ENCODE measurements around the gene KLHL26.

The KLHL26 gene

DNA sequence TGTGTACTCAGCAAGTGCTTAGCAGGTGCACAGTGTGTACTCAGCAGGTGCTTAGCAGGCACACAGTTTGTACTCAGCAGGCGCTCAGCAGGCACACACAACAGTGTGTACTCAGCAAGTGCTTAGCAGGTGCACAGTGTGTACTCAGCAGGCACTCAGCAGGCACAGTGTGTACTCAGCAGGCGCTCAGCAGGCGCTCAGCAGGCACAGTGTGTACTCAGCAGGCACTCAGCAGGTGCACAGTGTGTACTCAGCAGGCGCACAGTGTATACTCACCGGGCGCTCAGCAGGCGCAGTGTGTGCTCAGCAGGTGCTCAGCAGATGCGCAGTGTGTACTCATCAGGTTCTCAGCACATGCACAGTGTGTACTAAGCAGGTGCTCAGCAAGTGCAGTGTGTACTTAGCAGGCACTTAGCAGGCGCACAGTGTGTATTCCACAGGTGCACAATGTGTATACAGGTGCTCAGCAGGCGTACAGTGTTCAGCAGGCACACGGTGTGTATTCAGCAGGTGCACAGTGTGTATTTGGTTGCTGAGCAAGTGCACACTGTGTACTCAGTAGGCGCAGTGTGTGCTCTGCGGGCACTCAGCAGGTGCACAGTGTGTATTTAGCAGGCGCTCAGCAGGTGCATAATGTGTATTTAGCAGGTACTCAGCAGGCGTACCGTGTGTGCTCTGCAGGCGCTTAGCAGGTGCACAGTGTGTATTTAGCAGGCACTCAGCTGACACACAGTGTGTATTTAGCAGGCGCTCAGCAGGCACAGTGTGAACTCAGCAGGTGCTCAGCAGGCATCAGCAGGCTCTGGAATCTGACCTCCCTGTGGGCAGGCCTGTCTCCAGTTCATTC, 61.7 kb downstream of the KLHL26 start (continued):
- TF ChIP-seq ZNF341 (tag by site-specific recombination; IDR thresholded peaks at IDR 0.05; ENCODE audit: low read depth) = no peak
- no peak for TF ChIP-seq ZNF112 (tag by site-specific recombination; IDR thresholded peaks at IDR 0.05)
- no peak for TF ChIP-seq ZNF19 (tag by site-specific recombination; IDR thresholded peaks at IDR 0.05; ENCODE audit: low read depth)
- TF ChIP-seq GLI4 (tag by site-specific recombination; IDR thresholded peaks at IDR 0.05) = no peak
- TF ChIP-seq ZNF658 (tag by site-specific recombination; IDR thresholded peaks at IDR 0.05) = no peak
- no peak for TF ChIP-seq ZNF350 (tag by site-specific recombination; IDR thresholded peaks at IDR 0.05)
- no peak for TF ChIP-seq ZNF529 (tag by site-specific recombination; IDR thresholded peaks at IDR 0.05; ENCODE audit: insufficient replicate concordance)
- TF ChIP-seq ZNF223 (tag by site-specific recombination; IDR thresholded peaks at IDR 0.05) = no peak
- TF ChIP-seq YY1 (tag by site-specific recombination; IDR thresholded peaks at IDR 0.05) = no peak
- TF ChIP-seq TRIM28 (IDR thresholded peaks at IDR 0.05; ENCODE audit: borderline replicate concordance, low read length) = peak; percentile 75; the same call in 1 of the 2 replicates
- TF ChIP-seq GLIS1 (tag by site-specific recombination; IDR thresholded peaks at IDR 0.05) = peak; percentile 65
- TF ChIP-seq SCRT2 (tag by site-specific recombination; IDR thresholded peaks at IDR 0.05) = peak; percentile 82
- no peak for TF ChIP-seq ZNF121 (tag by site-specific recombination; IDR thresholded peaks at IDR 0.05)
- no peak for TF ChIP-seq ZNF114 (tag by site-specific recombination; IDR thresholded peaks at IDR 0.05)
- TF ChIP-seq, protein P1, sequence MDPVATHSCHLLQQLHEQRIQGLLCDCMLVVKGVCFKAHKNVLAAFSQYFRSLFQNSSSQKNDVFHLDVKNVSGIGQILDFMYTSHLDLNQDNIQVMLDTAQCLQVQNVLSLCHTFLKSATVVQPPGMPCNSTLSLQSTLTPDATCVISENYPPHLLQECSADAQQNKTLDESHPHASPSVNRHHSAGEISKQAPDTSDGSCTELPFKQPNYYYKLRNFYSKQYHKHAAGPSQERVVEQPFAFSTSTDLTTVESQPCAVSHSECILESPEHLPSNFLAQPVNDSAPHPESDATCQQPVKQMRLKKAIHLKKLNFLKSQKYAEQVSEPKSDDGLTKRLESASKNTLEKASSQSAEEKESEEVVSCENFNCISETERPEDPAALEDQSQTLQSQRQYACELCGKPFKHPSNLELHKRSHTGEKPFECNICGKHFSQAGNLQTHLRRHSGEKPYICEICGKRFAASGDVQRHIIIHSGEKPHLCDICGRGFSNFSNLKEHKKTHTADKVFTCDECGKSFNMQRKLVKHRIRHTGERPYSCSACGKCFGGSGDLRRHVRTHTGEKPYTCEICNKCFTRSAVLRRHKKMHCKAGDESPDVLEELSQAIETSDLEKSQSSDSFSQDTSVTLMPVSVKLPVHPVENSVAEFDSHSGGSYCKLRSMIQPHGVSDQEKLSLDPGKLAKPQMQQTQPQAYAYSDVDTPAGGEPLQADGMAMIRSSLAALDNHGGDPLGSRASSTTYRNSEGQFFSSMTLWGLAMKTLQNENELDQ (tag by site-specific recombination; IDR thresholded peaks at IDR 0.05; ENCODE audit: low read depth) = no peak
- TF ChIP-seq, protein P2, sequence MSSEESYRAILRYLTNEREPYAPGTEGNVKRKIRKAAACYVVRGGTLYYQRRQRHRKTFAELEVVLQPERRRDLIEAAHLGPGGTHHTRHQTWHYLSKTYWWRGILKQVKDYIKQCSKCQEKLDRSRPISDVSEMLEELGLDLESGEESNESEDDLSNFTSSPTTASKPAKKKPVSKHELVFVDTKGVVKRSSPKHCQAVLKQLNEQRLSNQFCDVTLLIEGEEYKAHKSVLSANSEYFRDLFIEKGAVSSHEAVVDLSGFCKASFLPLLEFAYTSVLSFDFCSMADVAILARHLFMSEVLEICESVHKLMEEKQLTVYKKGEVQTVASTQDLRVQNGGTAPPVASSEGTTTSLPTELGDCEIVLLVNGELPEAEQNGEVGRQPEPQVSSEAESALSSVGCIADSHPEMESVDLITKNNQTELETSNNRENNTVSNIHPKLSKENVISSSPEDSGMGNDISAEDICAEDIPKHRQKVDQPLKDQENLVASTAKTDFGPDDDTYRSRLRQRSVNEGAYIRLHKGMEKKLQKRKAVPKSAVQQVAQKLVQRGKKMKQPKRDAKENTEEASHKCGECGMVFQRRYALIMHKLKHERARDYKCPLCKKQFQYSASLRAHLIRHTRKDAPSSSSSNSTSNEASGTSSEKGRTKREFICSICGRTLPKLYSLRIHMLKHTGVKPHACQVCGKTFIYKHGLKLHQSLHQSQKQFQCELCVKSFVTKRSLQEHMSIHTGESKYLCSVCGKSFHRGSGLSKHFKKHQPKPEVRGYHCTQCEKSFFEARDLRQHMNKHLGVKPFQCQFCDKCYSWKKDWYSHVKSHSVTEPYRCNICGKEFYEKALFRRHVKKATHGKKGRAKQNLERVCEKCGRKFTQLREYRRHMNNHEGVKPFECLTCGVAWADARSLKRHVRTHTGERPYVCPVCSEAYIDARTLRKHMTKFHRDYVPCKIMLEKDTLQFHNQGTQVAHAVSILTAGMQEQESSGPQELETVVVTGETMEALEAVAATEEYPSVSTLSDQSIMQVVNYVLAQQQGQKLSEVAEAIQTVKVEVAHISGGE (tag by site-specific recombination; conservative IDR thresholded peaks at IDR 0.05; ENCODE audit: low read depth) = no peak
- no peak for TF ChIP-seq ZNF660 (tag by site-specific recombination; IDR thresholded peaks at IDR 0.05)
- no peak for TF ChIP-seq SP2 (tag by site-specific recombination; IDR thresholded peaks at IDR 0.05)
- TF ChIP-seq ZSCAN16 (tag by site-specific recombination; IDR thresholded peaks at IDR 0.05) = no peak
- no peak for TF ChIP-seq ZNF202 (tag by site-specific recombination; IDR thresholded peaks at IDR 0.05; ENCODE audit: borderline replicate concordance)
- no peak for TF ChIP-seq ZNF2 (tag by site-specific recombination; IDR thresholded peaks at IDR 0.05)
- TF ChIP-seq, protein P3, sequence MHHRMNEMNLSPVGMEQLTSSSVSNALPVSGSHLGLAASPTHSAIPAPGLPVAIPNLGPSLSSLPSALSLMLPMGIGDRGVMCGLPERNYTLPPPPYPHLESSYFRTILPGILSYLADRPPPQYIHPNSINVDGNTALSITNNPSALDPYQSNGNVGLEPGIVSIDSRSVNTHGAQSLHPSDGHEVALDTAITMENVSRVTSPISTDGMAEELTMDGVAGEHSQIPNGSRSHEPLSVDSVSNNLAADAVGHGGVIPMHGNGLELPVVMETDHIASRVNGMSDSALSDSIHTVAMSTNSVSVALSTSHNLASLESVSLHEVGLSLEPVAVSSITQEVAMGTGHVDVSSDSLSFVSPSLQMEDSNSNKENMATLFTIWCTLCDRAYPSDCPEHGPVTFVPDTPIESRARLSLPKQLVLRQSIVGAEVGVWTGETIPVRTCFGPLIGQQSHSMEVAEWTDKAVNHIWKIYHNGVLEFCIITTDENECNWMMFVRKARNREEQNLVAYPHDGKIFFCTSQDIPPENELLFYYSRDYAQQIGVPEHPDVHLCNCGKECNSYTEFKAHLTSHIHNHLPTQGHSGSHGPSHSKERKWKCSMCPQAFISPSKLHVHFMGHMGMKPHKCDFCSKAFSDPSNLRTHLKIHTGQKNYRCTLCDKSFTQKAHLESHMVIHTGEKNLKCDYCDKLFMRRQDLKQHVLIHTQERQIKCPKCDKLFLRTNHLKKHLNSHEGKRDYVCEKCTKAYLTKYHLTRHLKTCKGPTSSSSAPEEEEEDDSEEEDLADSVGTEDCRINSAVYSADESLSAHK (tag by site-specific recombination; IDR thresholded peaks at IDR 0.05) = no peak
- no peak for TF ChIP-seq ZNF561 (tag by site-specific recombination; IDR thresholded peaks at IDR 0.05; ENCODE audit: borderline replicate concordance)
- no peak for TF ChIP-seq BCL11B (tag by site-specific recombination; IDR thresholded peaks at IDR 0.05; ENCODE audit: low read depth)
- TF ChIP-seq, protein P4, sequence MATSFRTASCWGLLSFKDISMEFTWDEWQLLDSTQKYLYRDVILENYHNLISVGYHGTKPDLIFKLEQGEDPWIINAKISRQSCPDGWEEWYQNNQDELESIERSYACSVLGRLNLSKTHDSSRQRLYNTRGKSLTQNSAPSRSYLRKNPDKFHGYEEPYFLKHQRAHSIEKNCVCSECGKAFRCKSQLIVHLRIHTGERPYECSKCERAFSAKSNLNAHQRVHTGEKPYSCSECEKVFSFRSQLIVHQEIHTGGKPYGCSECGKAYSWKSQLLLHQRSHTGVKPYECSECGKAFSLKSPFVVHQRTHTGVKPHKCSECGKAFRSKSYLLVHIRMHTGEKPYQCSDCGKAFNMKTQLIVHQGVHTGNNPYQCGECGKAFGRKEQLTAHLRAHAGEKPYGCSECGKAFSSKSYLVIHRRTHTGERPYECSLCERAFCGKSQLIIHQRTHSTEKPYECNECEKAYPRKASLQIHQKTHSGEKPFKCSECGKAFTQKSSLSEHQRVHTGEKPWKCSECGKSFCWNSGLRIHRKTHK (tag by site-specific recombination; IDR thresholded peaks at IDR 0.05) = no peak
- TF ChIP-seq HOXA7 (CRISPR knock-in tag; IDR thresholded peaks at IDR 0.05; ENCODE audit: borderline replicate concordance) = no peak
- TF ChIP-seq, protein P5, sequence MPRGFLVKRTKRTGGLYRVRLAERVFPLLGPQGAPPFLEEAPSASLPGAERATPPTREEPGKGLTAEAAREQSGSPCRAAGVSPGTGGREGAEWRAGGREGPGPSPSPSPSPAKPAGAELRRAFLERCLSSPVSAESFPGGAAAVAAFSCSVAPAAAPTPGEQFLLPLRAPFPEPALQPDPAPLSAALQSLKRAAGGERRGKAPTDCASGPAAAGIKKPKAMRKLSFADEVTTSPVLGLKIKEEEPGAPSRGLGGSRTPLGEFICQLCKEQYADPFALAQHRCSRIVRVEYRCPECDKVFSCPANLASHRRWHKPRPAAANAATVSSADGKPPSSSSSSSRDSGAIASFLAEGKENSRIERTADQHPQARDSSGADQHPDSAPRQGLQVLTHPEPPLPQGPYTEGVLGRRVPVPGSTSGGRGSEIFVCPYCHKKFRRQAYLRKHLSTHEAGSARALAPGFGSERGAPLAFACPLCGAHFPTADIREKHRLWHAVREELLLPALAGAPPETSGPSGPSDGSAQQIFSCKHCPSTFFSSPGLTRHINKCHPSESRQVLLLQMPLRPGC (tag by site-specific recombination; IDR thresholded peaks at IDR 0.05) = no peak
- no peak for TF ChIP-seq ZNF501 (tag by site-specific recombination; IDR thresholded peaks at IDR 0.05)
- TF ChIP-seq ZNF558 (tag by site-specific recombination; IDR thresholded peaks at IDR 0.05) = no peak

Measured in HEK293 (cell line).